ENCODE measurements around the gene RNF25. TPM values are rescaled to one million over a fixed set of nuclear protein-coding genes. Genes with fewer than 3 reads are reported as not detected.
A peak's percentile ranks its signal among the peaks of the same experiment; 100 is the strongest.
"Not testable (repeated sequence)": the region's sequence is repeated elsewhere in the genome, so short reads cannot be mapped to it uniquely, and the experiment has no call there.

The RNF25 gene
- total RNA-seq, 4 donors from 2014 or later = 11.4 to 21.4 (median 18.1) TPM

GRCh38 chr2:218703341-218703740 lies 31.5 kb upstream of the RNF25 start:
- ATAC-seq (ENCODE audit: low FRiP score) = no peak
- TF ChIP-seq CTCF (IDR thresholded peaks at IDR 0.05) = no peak
- DNase-seq (ENCODE audit: low spot score) = no peak

- no peak for TF ChIP-seq CTCF (IDR thresholded peaks at IDR 0.05)
- DNase-seq (ENCODE audit: low spot score) (no peak), ATAC-seq (ENCODE audit: low FRiP score) (no peak)
Observed at GRCh38 chr2:218701806-218702205, 30.0 kb upstream of the RNF25 start.

- ATAC-seq (ENCODE audit: low FRiP score) (peak; percentile 35), DNase-seq (ENCODE audit: low spot score) (no peak)
- TF ChIP-seq CTCF (IDR thresholded peaks at IDR 0.05) = no peak
Observed at GRCh38 chr2:218698885-218699284, 27.1 kb upstream of the RNF25 start.

- DNase-seq (ENCODE audit: low spot score) (no peak), ATAC-seq (ENCODE audit: low FRiP score) (no peak)
- TF ChIP-seq CTCF (IDR thresholded peaks at IDR 0.05) = no peak
Observed at GRCh38 chr2:218694405-218695145, 22.8 kb upstream of the RNF25 start.

- DNase-seq (ENCODE audit: low spot score) (no peak), ATAC-seq (ENCODE audit: low FRiP score) (no peak)
- TF ChIP-seq CTCF (IDR thresholded peaks at IDR 0.05) = no peak
Observed at GRCh38 chr2:218691234-218691633, 19.4 kb upstream of the RNF25 start.

GRCh38 chr2:218687400-218688060 lies 15.7 kb upstream of the RNF25 start:
- DNase-seq (ENCODE audit: low spot score) = not testable (repeated sequence)
- peak; percentile 80 for ATAC-seq (ENCODE audit: low FRiP score)

- DNase-seq (ENCODE audit: low spot score) (no peak), ATAC-seq (ENCODE audit: low FRiP score) (no peak)
- TF ChIP-seq CTCF (IDR thresholded peaks at IDR 0.05) = no peak
Observed at GRCh38 chr2:218680061-218680460, 8.3 kb upstream of the RNF25 start.

Data from omental fat pad (tissue), 4 donors.